ENCODE data around the gene FNIP2. TPM values are rescaled to one million over a fixed set of nuclear protein-coding genes. Genes with fewer than 3 reads are reported as not detected.
A peak's percentile ranks its signal among the peaks of the same experiment; 100 is the strongest.

FNIP2 gene
- total and polyA plus RNA-seq, 2 donors (not counting 1 experiment from before 2014, with no cell fraction given): 16.9 to 36.8 TPM

DNA sequence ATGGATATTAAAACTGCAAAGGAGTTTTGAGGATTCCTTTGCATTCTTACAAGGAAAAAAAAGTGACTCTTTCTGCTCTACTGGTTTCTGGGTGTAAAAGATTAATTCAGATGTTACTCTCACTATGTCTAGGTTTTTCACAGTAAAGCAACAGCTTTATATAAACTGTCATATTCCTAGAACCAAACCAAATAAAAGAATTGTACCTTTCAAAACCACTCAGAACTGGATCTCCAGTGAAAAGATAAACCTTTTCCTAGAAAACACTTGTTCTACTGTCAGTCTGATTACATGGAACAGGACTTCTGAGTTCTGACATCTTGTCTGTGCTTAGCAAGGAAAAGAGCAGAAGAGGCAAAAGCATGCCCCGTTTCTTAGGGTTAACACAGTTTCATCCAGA, 40.6 kb upstream of the FNIP2 start:
- H3K9ac ChIP-seq (ENCODE audit: insufficient read depth, low read length): no peak overlapping the region
- DNase-seq (ENCODE audit: low read depth in 2 of 2): no peak

DNA sequence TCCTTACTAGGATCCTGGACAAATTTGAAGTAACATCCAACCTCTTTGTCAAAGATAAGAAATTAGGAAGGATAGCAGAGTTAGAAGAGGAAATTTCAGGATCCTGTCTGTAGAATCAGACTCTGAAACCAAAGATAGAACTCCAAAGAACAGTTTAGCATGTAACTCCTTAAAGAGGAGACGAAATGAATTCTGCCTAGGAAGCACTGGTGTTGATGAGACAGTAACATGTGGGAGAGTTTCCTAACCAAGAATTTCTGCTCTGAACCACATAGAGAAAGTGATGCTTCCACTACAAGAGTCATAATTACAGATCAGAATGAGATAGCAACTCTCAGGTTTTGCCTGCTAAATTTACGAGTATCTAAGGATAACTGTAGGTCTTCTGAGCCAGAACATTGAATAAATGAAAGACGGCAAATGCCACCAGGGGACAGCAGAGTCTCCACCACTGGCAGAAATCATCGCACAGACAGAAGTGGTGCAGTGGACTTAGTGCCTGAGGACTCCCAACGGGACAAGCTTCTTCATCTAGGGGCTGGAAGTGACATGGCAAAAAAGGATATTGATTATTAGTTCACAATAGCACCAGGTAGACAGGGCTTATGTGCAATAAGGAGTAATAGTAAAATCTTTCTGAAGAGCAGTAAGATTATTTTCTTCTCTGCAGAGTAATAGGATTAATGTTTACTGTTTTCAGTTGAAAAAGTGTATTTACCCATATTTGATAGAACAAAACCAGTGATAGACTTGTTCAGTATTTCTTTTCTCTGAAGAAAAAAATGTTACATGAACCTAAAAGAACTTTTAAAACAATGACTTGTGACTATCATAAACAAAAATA, 38.9 kb upstream of the FNIP2 start:
- Histone ChIP-seq H3K4me3 (replicated peaks in 1 of 4; ENCODE audit: control extremely low read depth in 1 of 4, insufficient read depth in 1 of 4, low read depth in 3 of 4, low read length in 4 of 4) (no peak overlapping the region), H3K36me3 (ENCODE audit: control insufficient read depth, insufficient read depth, low read length) (no peaks in the 10 kb centered on the region), H3K9ac (ENCODE audit: insufficient read depth, low read length) (no peak overlapping the region), H3K27ac (ENCODE audit: insufficient read depth, low read length) (no peak overlapping the region), H2AFZ (ENCODE audit: low read length) (no peak overlapping the region), H3K79me2 (ENCODE audit: control insufficient read depth, insufficient read depth, low read length) (no peaks in the 10 kb centered on the region), H3K4me1 (ENCODE audit: control insufficient read depth, extremely low read depth, insufficient read depth, low read length) (no peaks in the 10 kb centered on the region), H3K9me3 (ENCODE audit: control insufficient read depth, insufficient read depth, low read depth, low read length) (no peaks in the 10 kb centered on the region), H4K20me1 (ENCODE audit: control insufficient read depth, extremely low read depth, insufficient read depth, low read length) (no peaks in the 10 kb centered on the region), H3K4me2 (ENCODE audit: extremely low read depth, insufficient read depth, low read length) (no peak overlapping the region), H3K27me3 (ENCODE audit: control insufficient read depth, insufficient read depth, low read length) (peaks cover 5% of the 10 kb centered on the region)
- DNase-seq (ENCODE audit: low read depth in 2 of 2): peak; percentile 65 to 78
- TF ChIP-seq, protein P1, sequence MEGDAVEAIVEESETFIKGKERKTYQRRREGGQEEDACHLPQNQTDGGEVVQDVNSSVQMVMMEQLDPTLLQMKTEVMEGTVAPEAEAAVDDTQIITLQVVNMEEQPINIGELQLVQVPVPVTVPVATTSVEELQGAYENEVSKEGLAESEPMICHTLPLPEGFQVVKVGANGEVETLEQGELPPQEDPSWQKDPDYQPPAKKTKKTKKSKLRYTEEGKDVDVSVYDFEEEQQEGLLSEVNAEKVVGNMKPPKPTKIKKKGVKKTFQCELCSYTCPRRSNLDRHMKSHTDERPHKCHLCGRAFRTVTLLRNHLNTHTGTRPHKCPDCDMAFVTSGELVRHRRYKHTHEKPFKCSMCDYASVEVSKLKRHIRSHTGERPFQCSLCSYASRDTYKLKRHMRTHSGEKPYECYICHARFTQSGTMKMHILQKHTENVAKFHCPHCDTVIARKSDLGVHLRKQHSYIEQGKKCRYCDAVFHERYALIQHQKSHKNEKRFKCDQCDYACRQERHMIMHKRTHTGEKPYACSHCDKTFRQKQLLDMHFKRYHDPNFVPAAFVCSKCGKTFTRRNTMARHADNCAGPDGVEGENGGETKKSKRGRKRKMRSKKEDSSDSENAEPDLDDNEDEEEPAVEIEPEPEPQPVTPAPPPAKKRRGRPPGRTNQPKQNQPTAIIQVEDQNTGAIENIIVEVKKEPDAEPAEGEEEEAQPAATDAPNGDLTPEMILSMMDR (conservative IDR thresholded peaks at IDR 0.05 in 1 of 2, IDR thresholded peaks at IDR 0.05 in 1 of 2; ENCODE audit: low read depth in 1 of 2, low read length in 2 of 2): peak; percentile 95 to 97
- no peak for TF ChIP-seq EZH2 (IDR thresholded peaks at IDR 0.05; ENCODE audit: low read length, missing control alignments)

More for the DNA sequence above, 40.6 kb upstream of the FNIP2 start:
- Histone ChIP-seq H2AFZ (ENCODE audit: low read length) (no peak overlapping the region), H3K27ac (ENCODE audit: insufficient read depth, low read length) (no peak overlapping the region), H4K20me1 (ENCODE audit: control insufficient read depth, extremely low read depth, insufficient read depth, low read length) (no peaks in the 10 kb centered on the region), H3K79me2 (ENCODE audit: control insufficient read depth, insufficient read depth, low read length) (no peaks in the 10 kb centered on the region), H3K27me3 (ENCODE audit: control insufficient read depth, insufficient read depth, low read length) (peaks cover 5% of the 10 kb centered on the region), H3K4me3 (replicated peaks in 1 of 4; ENCODE audit: control extremely low read depth in 1 of 4, insufficient read depth in 1 of 4, low read depth in 3 of 4, low read length in 4 of 4) (no peak overlapping the region), H3K4me1 (ENCODE audit: control insufficient read depth, extremely low read depth, insufficient read depth, low read length) (no peaks in the 10 kb centered on the region), H3K9me3 (ENCODE audit: control insufficient read depth, insufficient read depth, low read depth, low read length) (no peaks in the 10 kb centered on the region), H3K36me3 (ENCODE audit: control insufficient read depth, insufficient read depth, low read length) (no peaks in the 10 kb centered on the region), H3K4me2 (ENCODE audit: extremely low read depth, insufficient read depth, low read length) (no peak overlapping the region)
- no peak for TF ChIP-seq EZH2 (IDR thresholded peaks at IDR 0.05; ENCODE audit: low read length, missing control alignments)
- TF ChIP-seq, protein P1 (conservative IDR thresholded peaks at IDR 0.05 in 1 of 2, IDR thresholded peaks at IDR 0.05 in 1 of 2; ENCODE audit: low read depth in 1 of 2, low read length in 2 of 2): no peak

GRCh38 chr4:158738866-158739265, 30.0 kb upstream of the FNIP2 start:
- Histone ChIP-seq H3K79me2 (ENCODE audit: control insufficient read depth, insufficient read depth, low read length) (no peaks in the 10 kb centered on the region), H3K36me3 (ENCODE audit: control insufficient read depth, insufficient read depth, low read length) (no peaks in the 10 kb centered on the region), H3K4me1 (ENCODE audit: control insufficient read depth, extremely low read depth, insufficient read depth, low read length) (no peaks in the 10 kb centered on the region)

More at GRCh38 chr4:158738866-158739265, 30.0 kb upstream of the FNIP2 start:
- H3K4me2 ChIP-seq (ENCODE audit: extremely low read depth, insufficient read depth, low read length): no peak overlapping the region
- H3K27me3 ChIP-seq (ENCODE audit: control insufficient read depth, insufficient read depth, low read length): no peaks in the 10 kb centered on the region
- TF ChIP-seq EZH2 (IDR thresholded peaks at IDR 0.05; ENCODE audit: low read length, missing control alignments): no peak
- TF ChIP-seq, protein P1 (conservative IDR thresholded peaks at IDR 0.05 in 1 of 2, IDR thresholded peaks at IDR 0.05 in 1 of 2; ENCODE audit: low read depth in 1 of 2, low read length in 2 of 2): no peak
- no peak overlapping the region for H3K9ac ChIP-seq (ENCODE audit: insufficient read depth, low read length)
- DNase-seq (ENCODE audit: low read depth in 2 of 2): no peak
- no peak overlapping the region for H3K4me3 ChIP-seq (replicated peaks in 1 of 4; ENCODE audit: control extremely low read depth in 1 of 4, insufficient read depth in 1 of 4, low read depth in 3 of 4, low read length in 4 of 4)
- H4K20me1 ChIP-seq (ENCODE audit: control insufficient read depth, extremely low read depth, insufficient read depth, low read length): no peaks in the 10 kb centered on the region
- no peak overlapping the region for H3K27ac ChIP-seq (ENCODE audit: insufficient read depth, low read length)
- no peaks in the 10 kb centered on the region for H3K9me3 ChIP-seq (ENCODE audit: control insufficient read depth, insufficient read depth, low read depth, low read length)
- H2AFZ ChIP-seq (ENCODE audit: low read length): no peak overlapping the region
